Measurements from ENCODE around the gene CLBA1.

The CLBA1 gene

GRCh38 chr14:104973385-104974145, 12.0 kb upstream of the CLBA1 start:
- H3K4me1 ChIP-seq (ENCODE audit: control insufficient read depth, insufficient read depth, low read length) = peaks cover 11% of the 10 kb centered on the region
- CTCF ChIA-PET = interaction anchor here (0.6 to 5.9 kb wide), 6 partner anchors 62 to 203 kb away, joined by 3 to 109 read pairs (median 6); no protein-coding TSS in a partner anchor
- no peak overlapping the region for H3K4me3 ChIP-seq (ENCODE audit: low read depth, low read length)
- H3K27ac ChIP-seq (ENCODE audit: extremely low read depth, low read depth, low read length) = no peak overlapping the region
- POLR2A ChIA-PET = interaction anchor here (0.8 to 3.4 kb wide), 6 partner anchors 12 to 62 kb away, joined by 3 to 16 read pairs (median 4); partner anchors contain the start of genes CDCA4 and CLBA1
- H3K36me3 ChIP-seq (ENCODE audit: control insufficient read depth in 2 of 2, insufficient read depth in 1 of 2, low read length in 2 of 2) = no peaks in the 10 kb centered on the region
- no peaks in the 10 kb centered on the region for H3K9me3 ChIP-seq (ENCODE audit: control insufficient read depth, insufficient read depth, low read depth, low read length)
- TF ChIP-seq ZNF747 (tag by site-specific recombination; IDR thresholded peaks at IDR 0.05) (no peak), ZNF518A (tag by site-specific recombination; conservative IDR thresholded peaks at IDR 0.05; ENCODE audit: low read depth) (no peak), PATZ1 (tag by site-specific recombination; IDR thresholded peaks at IDR 0.05) (no peak), ZNF449 (tag by site-specific recombination; IDR thresholded peaks at IDR 0.05) (no peak), OSR2 (tag by site-specific recombination; IDR thresholded peaks at IDR 0.05) (peak; percentile 77), ZFHX2 (tag by site-specific recombination; conservative IDR thresholded peaks at IDR 0.05) (peak; percentile 66), ZNF132 (tag by site-specific recombination; IDR thresholded peaks at IDR 0.05; ENCODE audit: borderline replicate concordance) (no peak), ZNF148 (tag by site-specific recombination; IDR thresholded peaks at IDR 0.05; ENCODE audit: borderline replicate concordance) (no peak), ZNF830 (tag by site-specific recombination; IDR thresholded peaks at IDR 0.05; ENCODE audit: low read depth) (no peak), EGR2 (tag by site-specific recombination; IDR thresholded peaks at IDR 0.05; ENCODE audit: low read depth) (peak; percentile 32; the same call in 1 of the 2 replicates), GLIS1 (tag by site-specific recombination; IDR thresholded peaks at IDR 0.05) (peak; percentile 84), ZIC2 (tag by site-specific recombination; IDR thresholded peaks at IDR 0.05) (peak; percentile 99), ZNF692 (tag by site-specific recombination; IDR thresholded peaks at IDR 0.05) (peak; percentile 30; the same call in 1 of the 2 replicates), ZNF335 (tag by site-specific recombination; conservative IDR thresholded peaks at IDR 0.05) (peak; percentile 45; the same call in 1 of the 2 replicates), ZFP69B (tag by site-specific recombination; IDR thresholded peaks at IDR 0.05) (0 out of 2 replicates have a peak, but pooled peaks have one; percentile 17), SP7 (tag by site-specific recombination; IDR thresholded peaks at IDR 0.05) (peak; percentile 71), REPIN1 (tag by site-specific recombination; IDR thresholded peaks at IDR 0.05; ENCODE audit: low read depth) (no peak), KLF1 (tag by site-specific recombination; IDR thresholded peaks at IDR 0.05) (peak; percentile 91), INSM2 (tag by site-specific recombination; IDR thresholded peaks at IDR 0.05) (no peak), GLIS2 (tag by site-specific recombination; IDR thresholded peaks at IDR 0.05) (peak; percentile 59; the same call in 1 of the 2 replicates), ZNF341 (tag by site-specific recombination; IDR thresholded peaks at IDR 0.05; ENCODE audit: low read depth) (peak; percentile 89), ZBTB8A (tag by site-specific recombination; IDR thresholded peaks at IDR 0.05) (peak; percentile 51; the same call in 1 of the 2 replicates)
